Stimulated activated CD8-positive, alpha-beta memory T cell treated with anti-CD3 and anti-CD28 coated beads, Interleukin-2, amount 100 ng/mL, for 1 hour (primary cell): ENCODE measurements around the gene TBC1D4.

Experiments used
- DNase-seq, 2 donors: peaks; one replicate each; pipeline ENCODE4 v3.0.0-alpha.2; 2020; ENCODE audit warnings: low read depth in 2 of 2

The TBC1D4 gene

GRCh38 chr13:75384879-75385707 is 96.9 kb downstream of the TBC1D4 start:
- no peak for DNase-seq

- no peak for DNase-seq
These were observed 98.8 kb downstream of the TBC1D4 start for GRCh38 chr13:75383064-75383715.

DNA sequence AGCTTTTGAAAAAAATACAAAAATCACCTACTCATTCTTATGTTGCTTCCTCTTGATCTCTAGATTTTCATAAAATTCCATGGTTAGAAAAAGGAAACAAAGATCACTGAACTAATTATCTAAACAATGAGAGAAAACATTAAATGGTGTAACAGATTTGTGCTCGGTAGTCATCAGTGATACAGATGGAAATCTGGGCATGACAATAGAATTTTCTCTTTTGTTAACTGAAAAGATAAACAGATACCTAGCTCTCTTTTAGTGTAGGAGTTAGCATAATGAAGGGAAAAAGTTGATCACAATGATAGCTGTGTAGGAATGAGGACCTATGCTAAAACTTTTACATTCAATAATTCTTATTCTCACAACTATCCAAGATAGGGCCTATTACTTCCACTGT is 103.7 kb downstream of the TBC1D4 start:
- no peak for DNase-seq

DNA sequence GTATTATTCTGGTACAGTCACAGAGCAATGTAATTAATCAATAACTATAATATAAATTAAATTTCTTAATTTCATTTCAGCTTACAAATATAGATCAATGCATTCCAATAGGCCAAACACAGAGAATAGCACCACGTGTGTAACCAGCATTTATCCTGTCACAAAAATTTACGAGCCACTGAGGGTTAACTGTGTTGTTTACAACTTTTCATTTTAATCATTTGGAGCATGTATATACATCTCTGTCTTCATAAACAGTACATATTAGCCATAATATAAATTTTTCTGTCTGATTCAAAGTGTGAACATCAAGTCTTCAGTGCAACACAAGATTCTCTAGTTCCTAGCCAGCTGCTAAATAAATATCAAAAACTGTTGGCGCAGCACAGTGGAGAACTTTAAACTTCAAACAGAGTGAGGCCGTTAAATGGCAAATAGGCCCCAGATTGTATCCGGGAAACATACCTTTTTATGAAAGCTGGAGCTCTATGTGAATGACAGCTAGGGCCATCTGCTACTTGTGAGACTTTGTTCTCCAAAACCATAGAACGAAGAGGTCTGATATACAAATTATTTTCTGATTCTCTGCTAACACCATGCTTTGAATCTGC is 105.1 kb downstream of the TBC1D4 start:
- no peak for DNase-seq

DNA sequence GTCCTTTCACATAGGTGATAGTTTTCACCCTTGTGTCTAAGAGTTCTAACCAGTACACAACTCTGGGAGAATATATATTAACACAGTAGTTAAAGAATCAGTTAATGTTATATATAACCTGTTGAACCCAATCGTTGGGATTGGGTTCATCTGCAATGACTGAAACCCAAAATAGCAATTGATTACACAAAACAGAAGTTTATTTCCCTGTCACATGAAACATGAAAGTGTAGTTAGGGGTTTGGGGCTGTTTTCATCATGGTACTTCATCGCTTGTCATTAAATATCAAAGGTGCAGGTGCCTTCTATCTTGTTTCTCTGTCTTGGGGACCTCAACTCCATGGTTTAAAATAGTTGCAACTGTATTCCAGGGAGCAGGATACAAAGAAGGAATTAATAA is 106.6 kb downstream of the TBC1D4 start:
- no peak for DNase-seq

GRCh38 chr13:75373988-75374387 is 108.0 kb downstream of the TBC1D4 start:
- no peak for DNase-seq

DNA sequence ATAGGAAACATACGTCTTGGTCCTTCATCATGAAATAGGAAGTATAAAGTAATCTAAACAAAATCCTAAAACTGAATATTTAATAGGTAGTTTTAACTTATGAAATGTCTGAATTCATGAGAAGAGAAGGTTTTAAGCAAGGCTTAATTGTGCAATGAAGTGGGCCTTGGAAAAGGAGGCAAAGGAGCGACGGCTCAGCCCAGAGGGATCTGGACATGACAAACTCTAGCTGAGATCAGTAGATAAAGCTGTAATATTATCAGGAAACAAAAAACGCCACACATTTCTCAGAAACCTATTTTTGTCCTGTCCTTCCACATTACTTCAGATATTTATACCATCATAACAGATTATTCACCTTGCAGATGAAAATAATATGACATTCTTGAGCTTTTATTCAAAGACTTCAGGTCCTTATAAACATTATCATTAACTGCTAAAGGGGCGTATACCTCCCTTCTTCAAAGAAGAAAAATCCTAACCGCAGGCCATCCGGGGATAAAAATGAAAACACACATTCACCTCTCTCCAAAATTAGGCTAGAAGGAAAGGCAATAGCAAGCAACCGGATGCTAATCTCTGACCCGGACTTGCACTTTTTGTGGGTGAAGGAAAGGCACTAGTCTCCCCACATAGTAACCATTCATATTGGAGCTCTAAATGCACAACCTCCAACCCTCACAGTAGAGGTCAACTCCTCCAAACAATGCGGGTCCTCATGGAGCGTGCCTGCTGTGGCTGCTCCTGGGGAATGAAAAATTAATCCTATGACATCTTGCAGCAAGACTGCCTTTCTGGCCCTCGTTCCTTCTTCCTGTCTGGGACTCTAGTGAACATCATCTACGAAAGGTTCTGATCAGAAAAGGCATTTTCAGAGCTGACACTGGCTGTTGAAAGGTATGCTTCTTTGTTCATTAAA is 108.8 kb downstream of the TBC1D4 start:
- no peak for DNase-seq

GRCh38 chr13:75372517-75372916 is 109.5 kb downstream of the TBC1D4 start:
- no peak for DNase-seq

GRCh38 chr13:75371203-75371602 is 110.8 kb downstream of the TBC1D4 start:
- DNase-seq = no peak

- DNase-seq = no peak
These were observed 111.2 kb downstream of the TBC1D4 start for GRCh38 chr13:75370774-75371173.

GRCh38 chr13:75369981-75370380 is 112.0 kb downstream of the TBC1D4 start:
- DNase-seq = no peak

GRCh38 chr13:75368167-75368566 is 113.8 kb downstream of the TBC1D4 start:
- DNase-seq = no peak

GRCh38 chr13:75366380-75367280 is 115.3 kb downstream of the TBC1D4 start:
- DNase-seq = no peak

- DNase-seq = no peak
These were observed 116.2 kb downstream of the TBC1D4 start for GRCh38 chr13:75365724-75366173.

GRCh38 chr13:75364131-75364713 is 117.7 kb downstream of the TBC1D4 start:
- no peak for DNase-seq

DNA sequence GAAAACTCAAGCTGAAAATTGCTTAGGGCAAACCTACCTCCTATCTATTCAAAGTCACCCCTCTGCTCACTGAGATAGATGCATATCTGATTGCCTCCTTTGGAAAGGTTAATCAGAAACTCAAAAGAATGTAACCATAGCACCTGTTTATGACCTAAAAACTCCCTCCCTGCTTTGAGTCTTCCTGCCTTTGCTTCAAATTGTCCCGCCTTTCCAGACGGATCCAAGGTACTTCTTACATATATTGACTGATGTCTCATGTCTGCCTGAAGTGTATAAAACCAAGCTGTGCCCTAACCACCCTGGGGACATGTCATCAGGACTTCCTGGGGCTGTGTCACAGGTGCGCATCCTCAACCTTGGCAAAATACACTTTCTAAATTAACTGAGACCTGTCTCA is 118.6 kb downstream of the TBC1D4 start:
- no peak for DNase-seq

GRCh38 chr13:75362026-75362425 is 119.9 kb downstream of the TBC1D4 start:
- no peak for DNase-seq

DNA sequence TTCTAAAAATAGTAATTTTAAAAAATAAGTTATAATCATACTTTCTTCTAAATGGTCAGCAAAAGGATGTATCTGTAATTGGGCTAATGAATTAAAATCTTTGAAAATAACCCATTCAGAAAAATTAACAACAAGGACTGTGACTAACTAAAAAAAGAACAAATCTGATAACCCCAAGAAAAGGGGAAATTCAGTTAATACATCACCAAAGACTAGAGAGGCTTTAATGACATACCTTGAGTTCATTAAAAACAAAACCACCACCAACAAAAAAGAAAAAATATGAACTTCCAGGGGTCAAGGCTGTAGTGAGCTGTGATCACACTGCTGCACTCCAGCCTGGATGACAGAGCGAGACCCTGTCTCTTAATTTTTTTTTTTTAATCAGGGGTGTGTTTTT is 121.8 kb downstream of the TBC1D4 start:
- DNase-seq = no peak

DNA sequence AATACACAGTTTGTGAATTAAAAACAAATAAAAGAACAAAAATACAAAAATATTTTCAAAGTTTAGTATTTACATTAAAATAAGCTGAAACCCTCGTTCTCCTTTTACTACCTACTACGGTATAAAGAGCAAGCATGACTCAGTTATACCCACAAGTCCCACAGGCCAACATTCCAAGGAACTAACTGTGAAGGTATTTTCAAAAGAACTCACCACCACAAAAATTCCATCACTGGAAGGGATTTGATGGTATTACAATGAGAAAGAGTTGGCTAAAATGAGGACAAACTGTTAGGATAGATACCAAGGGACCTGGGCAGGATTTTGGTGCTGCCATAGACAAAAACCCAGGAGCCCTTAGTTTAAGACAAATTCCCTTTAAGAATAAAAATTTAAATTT is 122.7 kb downstream of the TBC1D4 start:
- DNase-seq = no peak

GRCh38 chr13:75357576-75358289 is 124.2 kb downstream of the TBC1D4 start:
- DNase-seq = peak in 1 of 2 donors; percentile 30
